GM18520 (cell line): ENCODE data around the gene SP100.
"Not testable (repeated sequence)": the region's sequence is repeated elsewhere in the genome, so short reads cannot be mapped to it uniquely, and the experiment has no call there.

Experiments
- ATAC-seq: cut with Tn5 transposase; IDR thresholded peaks from one replicate; pipeline ENCODE4 v1.9.1; 2021; ENCODE audit not compliant: unreplicated experiment

Gene SP100

GRCh38 chr2:230418341-230419016, 2.5 kb downstream of the SP100 start:
- ATAC-seq, result no peak

GRCh38 chr2:230419181-230419580, 3.2 kb downstream of the SP100 start:
- no peak for ATAC-seq

GRCh38 chr2:230422149-230422548, 6.1 kb downstream of the SP100 start:
- no peak for ATAC-seq

GRCh38 chr2:230423851-230424458, 8.0 kb downstream of the SP100 start:
- ATAC-seq, result no peak

GRCh38 chr2:230425377-230425776, 9.4 kb downstream of the SP100 start:
- no peak for ATAC-seq

- ATAC-seq, result no peak
These were observed 13.5 kb downstream of the SP100 start for GRCh38 chr2:230429513-230429912.

GRCh38 chr2:230430957-230431910, 15.2 kb downstream of the SP100 start:
- no peak for ATAC-seq

- no peak for ATAC-seq
These were observed 18.8 kb downstream of the SP100 start for GRCh38 chr2:230434677-230435324.

- no peak for ATAC-seq
These were observed 19.4 kb downstream of the SP100 start for GRCh38 chr2:230435431-230435830.

- ATAC-seq, result not testable (repeated sequence)
These were observed 23.1 kb downstream of the SP100 start for GRCh38 chr2:230439121-230439520.

- ATAC-seq, result no peak
These were observed 23.6 kb downstream of the SP100 start for GRCh38 chr2:230439590-230439989.

GRCh38 chr2:230441227-230441897, 25.4 kb downstream of the SP100 start:
- ATAC-seq, result peak; percentile 46

- ATAC-seq, result no peak
These were observed 27.5 kb downstream of the SP100 start for GRCh38 chr2:230443541-230443940.

- no peak for ATAC-seq
These were observed 28.8 kb downstream of the SP100 start for GRCh38 chr2:230444832-230445231.

GRCh38 chr2:230447036-230447435, 31.0 kb downstream of the SP100 start:
- no peak for ATAC-seq

GRCh38 chr2:230447455-230448451, 31.8 kb downstream of the SP100 start:
- ATAC-seq, result peak; percentile 56

GRCh38 chr2:230449901-230450467, 34.0 kb downstream of the SP100 start:
- no peak for ATAC-seq

GRCh38 chr2:230453006-230453405, 37.0 kb downstream of the SP100 start:
- no peak for ATAC-seq
